NCI-H82 (cell line): ENCODE results near the gene CIRBP.

Experiments used
- DNase-seq: peaks from one replicate; lab custom pipeline; 2025; lab: John Stamatoyannopoulos, UW

Gene CIRBP

DNA sequence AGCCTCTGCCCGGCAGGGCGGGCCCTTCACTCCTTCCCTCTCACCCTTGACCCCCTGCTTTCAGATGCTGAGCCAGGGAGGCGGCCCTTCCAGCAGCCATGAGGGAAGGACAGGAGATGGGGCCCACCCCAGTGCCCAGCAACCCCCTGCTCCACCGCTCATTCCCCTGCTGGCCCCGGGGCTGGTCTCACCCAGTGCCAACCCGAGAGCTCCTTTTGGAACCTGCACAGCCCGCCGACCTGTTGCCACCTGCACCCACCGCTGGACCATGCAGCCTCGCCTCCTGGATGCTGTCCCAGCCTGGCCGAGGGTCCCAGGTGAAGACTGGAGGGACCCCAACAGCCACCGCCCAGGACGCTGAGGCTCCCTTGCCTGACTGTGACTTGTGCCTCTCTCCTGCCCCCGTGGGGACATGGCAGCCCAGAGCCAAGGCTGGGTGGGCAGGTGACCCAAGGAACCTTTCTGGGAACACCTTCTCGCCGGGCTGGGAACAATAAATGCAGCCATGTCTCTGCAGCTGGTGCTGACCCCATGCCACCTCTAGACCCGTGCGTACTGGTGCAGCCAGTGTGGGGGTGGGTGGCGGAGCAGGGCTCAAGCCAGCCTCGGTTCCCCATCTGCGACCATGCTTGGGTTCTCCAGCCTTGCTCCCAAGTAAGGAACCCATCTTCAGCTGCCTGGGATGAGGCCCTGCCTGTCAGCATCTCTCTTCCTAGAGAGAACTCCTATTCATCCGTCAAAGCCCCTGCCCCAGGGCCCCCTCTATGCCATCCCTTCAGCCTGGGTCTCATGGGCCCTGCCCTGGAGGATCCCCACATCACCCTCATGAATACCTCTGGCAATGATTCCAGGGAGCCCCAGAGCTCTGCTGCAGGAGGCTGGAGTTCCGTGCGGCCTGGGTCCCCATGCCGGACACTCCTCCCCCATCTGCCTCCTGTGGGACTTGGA, 9.9 kb downstream of the CIRBP start:
- DNase-seq = no peak

DNA sequence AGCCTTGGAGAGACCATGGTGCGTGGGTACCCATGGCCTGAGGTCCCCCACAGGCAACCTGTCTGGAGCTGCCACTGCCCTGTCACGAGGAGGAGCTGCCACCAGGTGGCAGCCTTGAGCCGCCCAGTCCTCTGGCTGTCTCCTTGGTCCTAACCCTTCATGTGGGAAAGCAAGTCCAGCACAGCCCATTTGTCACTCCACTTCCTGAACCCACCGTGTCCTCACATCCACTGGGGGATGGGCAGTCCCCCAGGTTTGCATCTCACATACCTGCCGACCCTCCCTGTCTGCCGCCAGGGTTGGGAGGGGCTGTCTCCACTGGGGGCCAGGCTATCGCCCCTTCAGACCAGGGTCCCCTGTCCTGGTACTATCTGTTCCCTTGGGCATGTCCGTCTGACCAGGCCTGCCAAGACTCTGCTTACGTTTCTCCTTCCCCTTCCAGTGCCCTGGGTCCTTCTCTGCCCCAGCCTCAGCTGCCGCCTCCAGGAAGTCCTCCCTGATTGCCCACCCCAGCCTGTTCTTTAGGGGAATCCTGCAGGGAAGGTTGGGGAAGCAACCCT, 10.7 kb downstream of the CIRBP start:
- peak; percentile 84 for DNase-seq

DNA sequence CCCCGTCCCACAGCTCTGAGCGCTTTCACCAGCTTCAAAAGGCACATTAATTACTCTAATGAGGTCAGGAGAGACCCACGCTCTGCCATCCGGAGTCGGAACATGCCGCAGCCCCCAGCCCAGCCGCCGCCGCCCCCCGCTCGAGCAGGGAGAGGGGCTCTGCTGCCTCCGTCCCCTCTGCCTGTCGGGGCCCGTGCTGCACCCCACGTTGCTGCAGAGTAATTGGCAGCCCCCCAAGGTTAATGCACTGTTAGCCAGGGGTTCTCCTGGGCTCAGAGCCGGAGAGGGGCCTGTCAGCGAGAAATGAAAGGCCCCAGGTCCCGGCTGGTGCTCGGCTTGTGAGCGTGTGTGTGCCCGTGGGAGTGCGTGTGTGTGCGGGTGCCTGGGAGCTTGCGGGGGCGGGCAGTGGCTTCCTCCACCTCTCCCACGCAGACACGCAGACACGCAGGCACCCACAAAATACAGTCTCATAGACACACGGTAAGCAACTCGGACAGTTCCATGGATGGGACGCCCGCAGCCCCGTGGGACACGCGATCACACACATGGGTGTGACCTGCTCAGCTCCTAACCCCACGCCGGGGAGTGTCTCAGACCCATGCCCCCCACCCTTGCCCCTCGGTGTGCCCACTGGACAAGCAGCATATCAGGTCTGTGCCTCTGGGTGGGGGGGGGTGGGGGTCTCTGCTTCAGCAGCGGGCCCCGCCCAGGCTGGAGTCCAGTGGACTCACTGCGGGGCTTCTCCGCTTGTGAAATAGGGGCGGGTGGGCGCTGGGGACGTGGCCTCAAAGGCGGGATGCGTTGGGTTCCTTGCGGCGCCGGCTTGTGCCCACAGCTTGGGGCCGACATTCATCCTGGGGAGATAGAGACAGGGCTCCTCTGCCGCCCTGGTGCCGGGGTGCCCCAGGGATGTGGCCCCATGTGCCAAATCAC, 11.8 kb downstream of the CIRBP start:
- DNase-seq = no peak

DNA sequence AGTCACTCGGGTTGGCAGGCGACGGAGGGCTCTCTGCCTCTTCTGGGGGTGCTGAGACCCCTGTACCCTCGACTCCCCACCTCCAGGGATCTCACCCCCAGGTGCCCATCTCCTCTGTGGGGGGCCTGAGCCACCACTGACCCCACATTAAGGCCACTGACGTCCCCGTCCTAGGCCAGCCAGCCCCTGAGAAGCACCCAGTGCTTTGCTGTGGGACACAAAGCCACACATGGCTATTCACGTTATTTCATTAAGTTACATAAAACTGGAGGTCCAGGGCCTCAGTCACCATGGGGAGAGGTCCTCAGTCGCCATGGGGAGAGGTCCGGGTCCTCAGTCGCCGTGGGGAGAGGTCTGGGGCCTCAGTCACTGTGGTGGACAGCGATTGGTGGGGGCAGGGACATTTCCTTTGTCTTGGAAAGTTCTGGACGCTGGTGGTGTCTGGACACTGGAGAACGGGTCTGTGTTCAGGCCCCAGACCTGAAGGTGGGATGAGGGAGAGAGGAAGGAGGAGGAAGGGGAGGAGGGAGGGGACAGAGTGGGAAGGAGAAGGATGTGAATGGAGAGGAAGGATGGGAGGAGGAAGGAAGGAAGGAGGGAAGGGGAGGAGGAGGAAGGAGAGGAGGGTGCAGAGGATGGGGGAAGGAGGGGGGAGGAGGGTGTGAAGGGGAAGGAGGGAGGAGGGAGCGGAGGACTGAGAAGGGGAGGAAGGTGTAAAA, 12.6 kb downstream of the CIRBP start:
- DNase-seq = no peak

DNA sequence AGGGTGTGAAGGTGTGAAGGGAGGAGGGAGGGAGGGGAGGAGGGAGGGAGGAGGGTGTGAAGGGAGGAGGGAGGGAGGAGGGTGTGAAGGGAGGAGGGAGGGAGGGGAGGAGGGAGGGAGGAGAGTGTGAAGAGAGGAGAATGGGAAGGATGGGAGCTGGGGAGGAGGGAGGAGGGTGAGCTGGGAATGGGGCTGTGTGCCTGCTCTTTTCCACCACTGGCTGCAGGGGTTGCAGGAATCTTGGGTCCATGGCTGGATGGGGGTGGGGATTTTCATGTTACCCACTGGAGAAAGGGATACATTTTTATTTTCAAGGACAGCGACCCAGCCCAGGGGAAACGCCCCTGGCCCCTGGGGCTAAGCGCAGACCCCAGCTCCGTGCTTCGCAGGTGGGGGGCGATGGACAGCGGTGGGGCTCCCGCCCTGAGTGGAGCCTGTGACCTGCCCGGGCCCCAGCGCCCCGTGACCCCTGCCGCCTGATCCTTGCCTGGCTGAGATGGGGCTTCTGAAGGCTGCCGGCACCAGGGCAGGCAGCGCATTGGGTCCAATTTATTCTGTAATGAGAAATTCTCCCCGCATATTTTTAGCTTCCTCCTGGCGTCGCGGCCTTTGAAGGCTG, 13.6 kb downstream of the CIRBP start:
- DNase-seq = peak; percentile 22

DNA sequence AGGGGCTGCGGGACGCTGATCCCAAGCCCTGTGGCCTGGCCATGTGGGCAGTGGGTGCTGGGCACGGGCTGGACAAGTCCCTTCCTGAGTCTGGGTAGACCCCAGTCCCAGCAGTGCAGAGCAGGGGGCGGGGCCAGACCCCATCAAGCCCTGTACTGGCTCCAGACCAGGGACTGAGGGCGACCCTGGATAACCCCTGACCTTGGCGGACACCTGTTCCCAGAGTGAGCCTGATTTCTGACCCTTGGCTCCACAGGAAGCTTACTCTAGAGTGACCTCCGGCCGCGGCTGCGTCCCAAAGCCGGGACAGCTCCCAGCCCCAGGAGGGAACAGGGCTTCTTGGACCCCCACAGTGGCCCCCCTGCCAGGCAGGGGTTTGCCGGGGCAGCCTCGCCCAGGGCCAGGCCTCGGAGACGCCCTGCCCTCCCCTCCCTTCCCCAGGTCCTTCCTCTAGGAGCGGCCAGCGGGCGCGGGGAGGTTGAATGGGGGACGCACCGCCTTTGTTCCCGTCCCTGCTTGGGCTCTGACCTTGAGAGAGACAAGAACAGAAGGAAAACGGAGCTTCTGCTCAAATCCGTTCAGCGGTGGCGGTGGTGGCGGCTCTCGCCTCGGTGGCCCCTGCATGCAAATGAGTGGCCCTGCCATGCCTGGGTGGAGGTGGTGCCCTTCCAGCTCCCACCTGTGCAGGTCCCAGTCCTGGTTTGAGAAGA, 14.2 kb downstream of the CIRBP start:
- no peak for DNase-seq

GRCh38 chr19:1283917-1284292, 14.8 kb downstream of the CIRBP start:
- DNase-seq = no peak

GRCh38 chr19:1284293-1284978, 15.3 kb downstream of the CIRBP start:
- DNase-seq = no peak

- no peak for DNase-seq
These were observed 16.0 kb downstream of the CIRBP start for GRCh38 chr19:1284979-1285736.

DNA sequence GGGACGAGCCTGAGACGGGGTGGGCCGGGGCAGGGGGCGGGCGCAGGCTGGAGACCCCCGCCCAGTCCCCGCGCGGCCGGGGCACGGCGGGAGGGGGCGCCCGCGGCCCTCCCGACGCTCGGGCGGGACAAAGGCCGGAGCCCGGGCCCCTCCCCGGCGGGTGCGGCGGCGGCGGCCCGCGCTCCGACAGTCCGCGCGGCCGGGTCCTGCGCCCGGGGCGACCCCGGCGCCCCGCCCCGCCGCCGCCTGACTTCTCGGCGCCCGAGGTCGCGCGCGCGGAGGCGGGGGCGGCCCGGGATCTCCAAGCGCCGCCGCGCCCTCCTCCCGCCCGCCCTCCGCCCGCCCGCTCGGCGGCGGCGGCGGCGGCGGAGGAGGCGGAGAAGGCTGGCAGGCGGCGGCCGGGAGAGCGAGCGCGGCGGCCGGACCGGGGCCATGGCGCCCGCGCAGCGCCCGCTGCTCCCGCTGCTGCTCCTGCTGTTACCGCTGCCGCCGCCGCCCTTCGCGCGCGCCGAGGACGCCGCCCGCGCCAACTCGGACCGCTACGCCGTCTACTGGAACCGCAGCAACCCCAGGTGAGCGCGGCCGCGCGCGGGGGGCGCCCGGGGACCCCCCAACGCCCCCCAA, 16.7 kb downstream of the CIRBP start, which contains the start of gene EFNA2:
EFNA2 (plus strand) TSS at position 137 of the 624 bp plus-strand sequence; CDS start at position 433, 296 bp downstream.
- no peak for DNase-seq

- no peak for DNase-seq
These were observed 17.6 kb downstream of the CIRBP start for GRCh38 chr19:1286487-1287353.

- DNase-seq = no peak
These were observed 18.5 kb downstream of the CIRBP start for GRCh38 chr19:1287354-1288225.

DNA sequence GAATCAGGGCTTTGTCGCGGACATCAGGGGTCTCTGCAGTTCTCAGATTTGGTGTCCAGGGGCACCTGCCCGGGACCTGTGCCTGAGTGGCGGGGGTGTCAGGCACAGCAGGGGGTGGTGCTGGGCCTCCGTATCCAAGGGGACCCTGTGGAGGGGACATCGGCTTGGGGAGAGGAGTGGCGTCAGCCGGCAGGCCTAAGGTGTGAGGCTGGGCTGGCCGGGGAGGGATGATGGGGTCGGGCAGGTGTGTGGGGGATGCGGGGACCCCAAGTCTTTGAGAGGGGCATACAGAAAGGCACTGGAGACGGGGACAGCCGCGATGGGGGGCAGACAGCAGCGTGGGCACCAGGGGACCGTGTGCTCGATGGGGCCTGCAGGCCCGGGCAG, 19.1 kb downstream of the CIRBP start:
- DNase-seq = no peak

DNA sequence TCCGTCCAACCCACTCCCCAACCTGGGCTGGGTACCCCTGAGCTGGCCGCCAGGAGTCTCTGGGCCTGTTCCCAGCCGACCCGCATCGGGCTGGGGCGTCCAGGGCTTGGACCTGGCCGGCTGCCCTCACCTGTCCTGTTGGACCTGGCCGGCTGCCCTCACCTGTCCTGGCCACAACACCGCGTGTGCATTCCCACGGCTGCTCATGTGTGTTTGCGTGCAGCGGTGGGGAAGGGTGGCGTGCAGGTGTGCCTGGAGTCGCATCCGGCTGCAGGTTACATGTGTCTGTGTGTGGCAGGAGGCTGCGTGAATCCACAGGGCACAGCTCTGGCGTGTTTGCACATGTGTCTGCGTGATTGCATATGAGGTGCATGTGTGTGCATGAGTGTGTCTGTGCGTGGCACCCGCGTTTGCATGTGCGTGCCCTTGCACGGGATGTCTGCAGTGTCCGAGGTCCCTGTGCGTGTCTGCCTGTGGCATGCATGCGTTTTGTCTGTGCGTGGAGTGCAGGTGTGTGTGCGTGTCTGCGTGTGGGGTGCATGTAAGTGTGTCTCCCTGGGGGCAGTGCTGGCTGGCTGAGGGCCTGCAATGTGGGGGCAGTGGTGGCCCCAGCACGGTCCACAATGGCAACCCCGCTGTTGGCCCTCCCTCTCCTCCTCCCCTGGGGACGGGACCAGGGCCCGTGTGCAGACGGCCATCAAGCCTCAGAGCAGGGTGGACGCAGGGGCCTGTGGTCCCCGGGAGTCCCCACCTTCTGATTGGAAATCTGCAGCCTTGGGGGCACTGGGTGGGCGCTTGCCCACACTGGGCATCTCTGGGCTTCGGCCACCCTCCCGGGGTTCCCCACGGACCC, 19.9 kb downstream of the CIRBP start:
- DNase-seq = no peak

DNA sequence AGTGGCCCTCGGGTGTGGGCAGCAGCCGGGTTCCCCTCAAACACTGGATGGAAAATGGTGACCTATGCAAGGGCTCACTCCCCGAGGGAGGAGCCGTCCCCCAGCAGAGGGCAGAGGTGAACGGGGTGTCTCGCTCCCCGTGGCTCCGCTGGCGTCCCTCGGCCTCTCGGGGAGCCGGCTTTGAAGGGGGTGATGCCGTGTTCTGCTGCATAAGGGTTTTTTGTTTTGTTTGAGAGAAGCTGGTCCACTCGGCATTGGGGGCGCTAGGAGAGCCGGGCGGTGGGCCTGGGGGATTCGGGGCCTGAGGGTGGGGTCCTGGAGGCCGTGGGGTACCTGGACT, 20.5 kb downstream of the CIRBP start:
- DNase-seq = no peak

DNA sequence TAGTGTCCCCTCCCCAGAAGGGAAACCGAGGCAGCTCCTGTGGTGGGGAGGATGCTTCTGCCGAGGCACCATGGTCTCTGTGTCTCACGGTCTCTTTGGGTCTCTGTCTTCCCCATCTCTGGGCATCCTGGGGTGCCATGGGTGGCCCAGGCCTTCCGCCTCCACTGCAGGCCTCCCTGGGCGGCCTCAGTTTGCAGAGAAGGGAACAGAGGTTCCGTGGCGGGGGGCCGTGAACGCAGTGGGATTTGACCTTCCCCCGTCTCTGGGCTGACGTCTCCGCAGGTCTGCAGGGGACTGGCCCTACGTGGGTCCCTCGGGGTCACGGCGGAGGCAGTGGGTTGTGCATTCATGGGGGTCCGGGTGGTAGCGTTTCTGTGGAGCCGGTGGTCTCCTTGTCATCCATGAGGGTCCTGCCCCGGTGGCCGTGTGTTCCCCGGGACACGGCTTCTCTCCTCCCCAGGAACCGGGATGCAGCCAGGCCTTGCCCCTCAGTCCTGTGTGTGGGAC, 21.1 kb downstream of the CIRBP start:
- no peak for DNase-seq
